Germinal center (tissue), 1 donor: Measurements from ENCODE around the gene TNPO3.

Experiments
- DNase-seq: peaks from one replicate; pipeline ENCODE4 v3.0.0; 2012; ENCODE audit warnings: mixed read lengths, low spot score

TNPO3 gene

DNA sequence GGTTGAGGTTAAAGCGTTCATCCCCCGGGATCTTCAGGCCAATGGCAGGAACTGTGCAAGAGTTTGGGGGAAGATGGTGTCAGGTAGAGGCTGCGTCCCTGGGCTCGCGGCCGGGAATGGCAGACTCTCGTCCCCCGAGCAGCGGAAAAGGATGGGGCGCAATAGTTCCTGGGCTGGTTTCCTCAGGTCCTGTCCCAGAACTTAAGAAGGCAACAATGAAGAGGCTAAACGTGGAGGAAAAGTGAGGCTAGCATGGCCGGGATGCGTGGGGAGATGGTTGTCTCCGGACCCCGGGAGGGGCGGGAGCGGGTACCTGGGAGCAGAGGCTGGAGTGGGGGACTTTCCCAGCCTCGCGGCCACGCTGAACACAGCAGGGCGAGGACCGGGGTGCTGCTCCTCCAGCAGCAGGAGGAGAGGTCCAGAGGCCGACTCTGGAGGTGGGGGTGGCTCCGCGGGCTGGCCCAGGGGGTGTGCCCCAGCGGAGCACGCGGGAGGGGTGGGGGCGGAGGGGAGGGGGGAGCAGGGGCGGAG, 116.3 kb downstream of the TNPO3 start:
- peak; percentile 42 for DNase-seq

GRCh38 chr7:128937647-128938543, 117.0 kb downstream of the TNPO3 start, which contains the start of gene IRF5:
TSS of gene IRF5 (plus strand) at chr7:128937927. CDS start at chr7:128942082, 4,155 bp downstream.
- DNase-seq: peak; percentile 29

- no peak for DNase-seq
These were observed 117.7 kb downstream of the TNPO3 start for GRCh38 chr7:128937271-128937646.

DNA sequence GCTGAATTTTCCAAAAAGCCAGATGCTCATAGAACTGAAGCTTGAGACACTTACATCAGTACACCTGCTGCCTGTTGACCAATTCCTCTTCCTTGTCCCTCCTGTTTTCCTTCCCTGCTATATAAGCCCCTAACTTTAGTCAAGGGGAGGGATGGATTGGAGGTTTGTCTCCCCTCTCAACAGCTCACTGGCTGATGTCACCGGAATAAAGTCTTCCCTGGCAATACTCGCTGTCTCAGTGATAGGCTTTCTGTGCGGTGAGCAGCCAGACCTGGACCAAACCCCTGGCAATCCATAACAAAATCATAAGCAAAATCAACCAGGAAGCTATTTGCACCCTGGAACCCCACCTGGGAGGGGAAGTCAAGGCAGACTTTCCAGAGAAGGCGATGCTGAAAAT, 118.1 kb downstream of the TNPO3 start:
- DNase-seq: no peak

DNA sequence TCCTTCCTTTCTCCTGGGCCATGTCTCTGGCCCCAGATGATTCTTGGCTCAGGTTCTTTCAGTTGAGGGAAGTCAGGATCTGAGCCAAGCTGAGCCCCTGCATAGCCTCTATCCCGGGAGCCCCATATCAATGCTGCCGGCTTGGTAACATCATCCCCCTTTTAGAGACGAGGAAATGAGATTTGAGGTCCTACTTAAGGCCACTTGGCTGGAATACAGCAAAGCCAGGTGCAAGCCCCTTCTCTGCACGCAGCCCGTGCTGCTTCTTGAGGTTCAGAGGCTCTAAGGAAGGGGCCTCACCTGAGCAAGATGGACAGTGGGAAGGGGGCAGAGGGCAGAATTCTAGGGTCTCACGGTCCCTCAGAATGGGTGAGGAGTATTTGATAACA, 119.6 kb downstream of the TNPO3 start:
- DNase-seq: no peak

DNA sequence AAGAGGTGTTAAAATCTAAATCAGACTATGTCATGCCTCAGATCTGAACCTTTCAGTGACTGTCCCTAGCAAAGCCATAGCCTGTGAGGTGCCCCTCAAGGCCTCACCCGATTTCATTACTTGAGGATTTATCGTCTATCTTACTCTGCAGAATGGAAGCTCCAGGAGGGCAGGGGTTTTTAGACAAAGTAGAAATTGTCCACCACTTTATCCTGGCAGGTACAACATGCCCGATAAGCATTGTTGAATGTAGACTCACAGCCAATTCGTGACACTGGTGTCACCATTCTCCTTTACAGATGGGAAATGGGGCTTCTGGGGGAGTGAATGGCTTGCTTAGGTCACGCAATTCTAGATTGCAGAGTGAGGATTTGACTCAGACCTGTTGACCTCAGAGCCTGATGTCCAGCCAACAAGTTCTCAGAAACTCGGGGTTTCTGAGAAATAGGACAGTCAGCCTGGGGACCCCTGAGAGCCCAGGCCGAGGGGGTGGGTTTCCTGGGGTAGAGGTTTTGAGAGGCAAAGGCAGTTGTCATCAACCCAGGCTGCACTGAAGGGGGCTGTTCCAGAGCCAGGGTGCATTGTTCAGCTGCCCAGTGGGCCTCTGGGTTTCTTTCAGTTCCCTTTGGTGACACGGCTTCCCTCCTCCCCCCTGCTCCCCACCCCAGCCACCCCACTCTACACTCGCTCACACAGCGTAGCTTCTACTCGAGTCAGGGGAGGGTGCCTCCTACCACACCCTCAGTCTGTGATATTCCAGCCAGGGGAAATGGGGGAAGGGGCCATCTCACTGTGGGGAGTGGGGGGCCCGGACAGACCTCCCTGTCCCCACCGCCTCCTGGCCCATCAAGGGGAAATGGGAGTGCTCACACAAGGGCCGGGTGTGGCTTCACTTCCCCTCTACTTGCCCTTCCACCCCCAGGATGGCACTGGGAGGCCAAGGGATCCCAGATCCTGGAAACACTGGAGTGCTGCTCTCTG, 120.3 kb downstream of the TNPO3 start:
- peak; percentile 24 for DNase-seq

DNA sequence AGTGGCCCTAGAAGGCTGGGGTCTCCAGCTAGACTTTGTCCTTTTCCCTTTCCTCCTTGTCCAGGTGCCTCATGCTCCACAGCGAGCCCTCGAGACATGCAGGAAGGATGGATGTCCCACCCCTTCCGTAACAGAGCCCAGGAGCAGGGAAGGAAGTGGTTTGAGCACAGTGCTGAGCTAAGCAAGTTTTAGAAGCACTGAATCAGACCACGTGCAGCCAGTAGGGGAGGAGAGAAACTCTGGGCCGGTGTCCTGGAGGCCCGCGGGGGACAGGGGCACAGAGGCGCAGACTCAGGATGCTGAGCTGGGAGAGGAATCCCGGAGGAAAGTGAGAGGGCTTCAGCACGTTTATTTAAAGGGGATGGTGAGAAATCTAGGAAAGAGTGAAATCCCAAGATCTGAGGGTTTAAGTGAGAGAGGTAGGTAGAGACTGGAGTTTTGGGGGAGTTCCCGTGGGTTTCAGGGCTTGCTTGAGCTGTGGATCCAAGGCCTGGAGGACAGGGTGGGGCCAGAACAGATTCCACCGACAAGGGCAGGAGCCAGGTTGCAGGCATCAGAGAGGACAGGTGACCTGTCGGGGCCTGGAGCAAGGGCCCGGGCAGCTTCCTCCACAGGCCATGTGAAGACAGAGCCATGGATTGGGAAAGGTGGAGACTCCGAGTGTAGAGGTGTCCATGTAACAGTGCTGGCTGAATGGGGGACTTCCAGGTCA, 121.6 kb downstream of the TNPO3 start:
- peak; percentile 31 for DNase-seq

GRCh38 chr7:128932862-128933179, 122.1 kb downstream of the TNPO3 start:
- no peak for DNase-seq

DNA sequence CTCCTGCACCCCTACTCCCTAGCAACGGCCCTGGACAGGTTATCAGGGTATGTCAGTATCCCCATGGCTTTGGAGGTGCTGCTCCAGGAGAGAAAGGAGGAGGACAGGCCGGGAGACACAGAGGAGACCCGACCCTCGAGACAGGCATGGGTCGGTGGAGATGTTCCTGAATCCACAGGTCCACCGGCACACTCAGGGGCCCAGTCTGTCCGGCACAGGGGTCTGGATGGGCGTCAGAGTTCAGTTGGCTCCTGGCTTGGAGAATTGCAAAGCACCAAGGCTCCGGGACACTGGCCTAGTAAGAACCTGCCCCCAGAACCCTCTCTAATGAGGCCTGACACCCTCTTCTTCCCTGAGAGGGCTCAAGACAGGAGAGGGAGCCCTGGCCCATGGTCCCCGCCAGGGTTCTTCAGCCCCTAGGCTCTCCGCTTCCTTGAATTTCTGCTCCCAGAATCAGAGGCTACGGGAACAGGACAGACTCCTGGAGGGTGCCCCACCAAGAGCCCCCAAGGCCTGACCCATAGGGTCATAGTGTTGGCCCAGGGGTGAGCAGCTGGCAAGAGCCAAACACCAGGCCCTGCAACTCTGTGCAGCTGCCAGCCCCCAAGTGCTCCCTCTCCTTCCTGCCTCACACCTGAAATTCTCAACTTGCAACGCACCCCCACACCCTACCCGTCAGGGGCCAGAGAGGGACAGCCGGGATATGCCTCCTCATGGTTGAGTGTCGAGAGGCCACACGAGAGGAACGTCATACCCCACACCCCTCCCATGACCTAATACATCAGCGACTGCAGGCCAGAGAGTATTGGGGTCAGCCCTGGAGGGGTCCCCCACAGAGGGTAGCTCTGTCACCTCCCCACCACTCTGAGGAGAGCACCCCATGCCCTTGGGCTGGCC, 122.7 kb downstream of the TNPO3 start:
- DNase-seq: no peak

- DNase-seq: no peak
These were observed 123.6 kb downstream of the TNPO3 start for GRCh38 chr7:128931190-128931798.

GRCh38 chr7:128928882-128929788, 125.8 kb downstream of the TNPO3 start:
- DNase-seq: no peak

DNA sequence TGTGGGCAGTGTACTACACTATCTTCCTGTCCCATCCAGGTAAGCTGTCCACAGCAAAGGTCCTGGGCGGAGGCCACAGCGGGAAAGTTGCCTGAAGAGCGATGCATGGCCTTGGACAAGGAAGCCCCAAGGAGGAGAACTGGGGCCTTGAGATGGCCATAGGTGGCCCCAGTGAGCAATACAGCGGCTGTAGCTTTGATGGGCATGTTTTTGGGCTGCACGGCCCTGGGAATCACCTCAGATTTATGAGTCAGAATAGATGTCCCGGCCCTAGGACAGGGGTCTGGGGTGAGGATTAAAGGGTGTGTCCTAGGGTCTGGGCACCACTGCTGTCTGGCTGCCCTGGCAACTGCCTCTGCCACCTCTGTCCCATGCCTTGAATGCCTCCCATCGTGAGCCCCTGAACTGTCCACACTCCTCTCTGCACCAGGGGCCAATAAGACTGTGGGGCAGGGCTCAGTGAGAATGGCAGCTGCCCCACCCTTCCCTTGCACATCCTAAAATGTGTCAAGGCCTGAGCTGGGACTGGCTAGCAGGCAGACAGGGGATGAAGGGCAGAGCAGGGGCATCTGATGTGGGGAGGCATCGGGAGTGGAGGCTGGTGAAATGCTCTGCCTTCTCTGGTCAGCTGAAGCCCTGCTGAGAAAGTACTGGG, 126.6 kb downstream of the TNPO3 start:
- no peak for DNase-seq

DNA sequence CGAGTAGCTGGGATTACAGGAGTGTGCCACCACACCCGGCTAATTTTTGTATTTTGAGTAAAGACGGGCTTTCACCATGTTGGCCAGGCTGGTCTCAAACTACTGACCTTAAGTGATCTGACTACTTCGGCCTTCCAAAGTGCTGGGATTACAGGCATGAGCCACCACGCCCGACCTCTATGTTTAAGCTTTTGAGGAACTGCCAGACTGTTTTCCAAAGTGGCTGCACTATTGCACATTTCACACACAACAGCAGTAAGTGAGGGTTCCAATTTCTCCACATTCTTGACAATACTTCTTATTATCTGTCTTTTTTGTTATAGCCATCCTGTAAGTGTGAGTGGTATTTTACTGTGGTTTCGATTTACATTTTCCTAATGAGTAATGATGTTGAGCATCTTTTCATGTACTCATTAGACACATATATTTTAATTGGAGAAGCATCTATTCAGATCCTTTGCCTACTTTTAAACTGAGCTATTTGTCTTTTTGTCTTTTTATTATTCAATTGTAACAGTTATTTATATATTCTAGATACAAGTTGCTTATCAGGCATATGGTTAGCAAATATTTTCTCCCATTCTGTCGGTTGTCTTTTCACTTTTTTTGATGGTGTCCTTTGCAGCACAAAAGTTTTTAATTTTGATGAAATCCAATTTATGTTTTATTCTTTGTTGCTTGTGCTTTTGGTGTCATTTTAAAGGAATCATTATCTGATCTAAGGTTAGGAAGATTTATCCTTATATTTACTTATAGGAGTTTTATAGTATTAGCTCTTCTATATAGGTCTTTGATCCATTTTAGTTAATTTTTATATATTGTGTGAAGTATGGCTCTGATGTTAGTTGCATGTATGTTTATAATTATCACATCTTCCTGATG, 130.0 kb downstream of the TNPO3 start:
- no peak for DNase-seq

- DNase-seq: no peak
These were observed 131.5 kb downstream of the TNPO3 start for GRCh38 chr7:128923411-128923800.

DNA sequence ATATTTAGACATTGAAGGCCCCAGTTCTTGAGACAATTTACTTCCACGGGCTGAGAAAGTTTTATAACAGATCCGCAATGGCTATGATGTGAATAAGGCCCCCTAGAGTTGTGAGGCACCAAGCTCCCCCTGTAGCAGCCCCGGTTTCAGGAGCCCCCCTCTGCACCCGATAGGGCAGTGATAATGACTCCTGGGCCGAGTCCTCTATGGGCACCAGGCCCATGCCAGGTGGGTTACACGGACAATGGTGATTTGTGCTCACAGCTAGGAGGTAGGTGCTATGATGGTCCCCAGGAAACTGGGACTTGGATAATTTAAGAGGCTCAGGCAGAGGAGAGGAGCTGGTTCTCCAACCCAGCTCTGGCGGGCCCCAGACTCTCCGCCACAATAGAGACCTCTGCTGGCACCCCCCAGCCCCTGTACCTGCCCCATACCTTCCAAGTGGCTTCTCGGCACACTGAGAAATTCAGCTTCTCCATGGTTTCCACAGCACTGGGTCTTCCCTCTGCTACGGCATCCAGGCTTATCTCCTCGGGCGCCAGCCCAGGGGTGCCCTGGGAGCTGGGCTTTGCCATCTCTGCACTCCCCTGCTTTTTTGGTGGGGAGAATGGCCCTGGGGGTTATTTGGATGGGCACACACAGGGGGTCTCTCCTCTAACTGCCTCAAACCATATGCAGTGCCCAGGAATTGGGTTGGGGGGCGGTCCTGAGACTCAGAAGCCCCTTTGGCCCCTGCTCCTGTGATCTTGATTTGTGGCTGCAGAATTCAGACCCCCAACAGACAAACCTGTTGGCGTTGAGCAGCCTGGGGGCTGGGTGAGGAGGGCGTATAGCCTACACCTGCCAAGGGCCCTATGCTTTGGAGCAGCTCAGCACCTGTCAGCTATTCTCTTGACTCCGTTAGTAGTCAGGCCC, 132.2 kb downstream of the TNPO3 start:
- no peak for DNase-seq

- no peak for DNase-seq
These were observed 133.0 kb downstream of the TNPO3 start for GRCh38 chr7:128921866-128922440.
